ENCODE measurements around the gene EIF4A2.

- TF ChIP-seq TCF4 (CRISPR knock-in tag; IDR thresholded peaks at IDR 0.05; ENCODE audit: borderline replicate concordance) (no peak), ZNF565 (CRISPR knock-in tag; conservative IDR thresholded peaks at IDR 0.05; ENCODE audit: low read depth) (no peak), ARNTL (CRISPR knock-in tag; IDR thresholded peaks at IDR 0.05; ENCODE audit: borderline replicate concordance, low read depth) (no peak), ZFP30 (CRISPR knock-in tag; IDR thresholded peaks at IDR 0.05) (no peak)
- TF ChIP-seq, protein P1, sequence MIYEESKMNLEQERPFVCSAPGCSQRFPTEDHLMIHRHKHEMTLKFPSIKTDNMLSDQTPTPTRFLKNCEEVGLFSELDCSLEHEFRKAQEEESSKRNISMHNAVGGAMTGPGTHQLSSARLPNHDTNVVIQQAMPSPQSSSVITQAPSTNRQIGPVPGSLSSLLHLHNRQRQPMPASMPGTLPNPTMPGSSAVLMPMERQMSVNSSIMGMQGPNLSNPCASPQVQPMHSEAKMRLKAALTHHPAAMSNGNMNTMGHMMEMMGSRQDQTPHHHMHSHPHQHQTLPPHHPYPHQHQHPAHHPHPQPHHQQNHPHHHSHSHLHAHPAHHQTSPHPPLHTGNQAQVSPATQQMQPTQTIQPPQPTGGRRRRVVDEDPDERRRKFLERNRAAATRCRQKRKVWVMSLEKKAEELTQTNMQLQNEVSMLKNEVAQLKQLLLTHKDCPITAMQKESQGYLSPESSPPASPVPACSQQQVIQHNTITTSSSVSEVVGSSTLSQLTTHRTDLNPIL (CRISPR knock-in tag; IDR thresholded peaks at IDR 0.05; ENCODE audit: low read depth): no peak
Observed at GRCh38 chr3:186789554-186790260, 6.3 kb downstream of the EIF4A2 start.

All from SK-N-SH treated with all-trans-retinoic acid at 6 μM for 48 hours (cell line).